Upper lobe of left lung (tissue), 6 donors: ENCODE data around the gene GALNT10. TPM values are rescaled to one million over a fixed set of nuclear protein-coding genes. Genes with fewer than 3 reads are reported as not detected.
A peak's percentile ranks its signal among the peaks of the same experiment; 100 is the strongest.

Source experiments
- ATAC-seq, 2 donors: fragments of 200-7000 bp; cut with Tn5 transposase; one replicate each; pipeline ENCODE4 v1.9.1; 2022; ENCODE audit warnings: mild to moderate bottlenecking in 2 of 2, moderate library complexity in 2 of 2; ENCODE audit not compliant: low FRiP score in 2 of 2
- DNase-seq, 2 donors: peaks; one replicate each; pipeline ENCODE4 v3.0.0-alpha.2; 2019 to 2020
- H3K27ac ChIP-seq, 4 donors: fragments of 200-600 bp; sonication (generic); one replicate each; pipeline ENCODE4 v1.5.1; 2016 to 2019
- H3K27me3 ChIP-seq, 4 donors: fragments of 200-600 bp; sonication (generic); one replicate each; pipeline ENCODE4 v1.5.1; 2017 to 2019
- H3K36me3 ChIP-seq, 4 donors: fragments of 200-600 bp; sonication (generic); one replicate each; pipeline ENCODE4 v1.5.1; 2016 to 2019
- H3K4me1 ChIP-seq, 4 donors: fragments of 200-600 bp; sonication (generic); one replicate each; pipeline ENCODE4 v1.5.1; 2018 to 2019
- H3K4me3 ChIP-seq, 4 donors: fragments of 200-600 bp; sonication (generic); one replicate each; pipeline ENCODE4 v1.5.1; 2017 to 2019; ENCODE audit warnings: mild to moderate bottlenecking in 2 of 4, moderate library complexity in 1 of 4
- H3K9me3 ChIP-seq, 4 donors: fragments of 200-600 bp; sonication (generic); one replicate each; pipeline ENCODE4 v1.5.1; 2018 to 2019
- CTCF ChIP-seq, 6 experiments: fragments of 450-650 bp in 4 of 6; fragments of 200-600 bp in 2 of 6; sonication (generic) in 2 of 6; IDR thresholded peaks; one replicate each; pipeline ENCODE4 v1.5.1; 2016 to 2019; ENCODE audit warnings: antibody characterized with exemption in 6 of 6
- EP300 ChIP-seq, 4 donors: sonication (generic); formaldehyde crosslinking; IDR thresholded peaks; one replicate each; pipeline ENCODE4 v1.5.1; 2017; ENCODE audit warnings: antibody characterized with exemption in 4 of 4, control low read depth in 2 of 4
- POLR2A ChIP-seq, 4 donors: fragments of 450-650 bp; IDR thresholded peaks; one replicate each; pipeline ENCODE4 v1.5.1; 2016 to 2017; ENCODE audit warnings: antibody characterized with exemption in 4 of 4, mild to moderate bottlenecking in 2 of 4
- POLR2AphosphoS5 ChIP-seq, 2 donors: sonication (generic); formaldehyde crosslinking; IDR thresholded peaks; one replicate each; pipeline ENCODE4 v1.5.1; 2017; ENCODE audit warnings: antibody characterized with exemption in 2 of 2
- WGBS, 2 donors: methylation state at CpG; one replicate each; pipeline ENCODE4 v1.1.5; 2017 to 2018; 5-methylcytosine and 5-hydroxymethylcytosine counted together
- total RNA-seq, 6 donors: library from RNA; depleted of rRNA in 4 of 6; stranded (reverse); fragments of >200 nt in 4 of 6; gene quantifications; one replicate each; pipeline versions ENCODE4 v1.1.0 to v1.2.1, GENCODE V29; 2016 to 2021
- donor health status: DM: no; HTN: no; CAD: no; lungs with moderate emphysema.
- donor health status: DM: no; HTN: yes; CAD: no; lungs with severe emphysema.

GALNT10 gene
- total RNA-seq, 6 donors from 2014 or later: 38.6 to 118 (median 66.4) TPM

GRCh38 chr5:154243736-154244135, 53.2 kb downstream of the GALNT10 start:
- Histone ChIP-seq H3K36me3 (no peaks in the 10 kb centered on the region), H3K27ac (no peak overlapping the region), H3K4me3 (no peak overlapping the region), H3K4me1 (no peaks in the 10 kb centered on the region), H3K9me3 (no peaks in the 10 kb centered on the region), H3K27me3 (no peaks in the 10 kb centered on the region)
- ATAC-seq (no peak), DNase-seq (no peak)
- WGBS, 2 donors: 80 to 91% methylated on average over 1 to 2 of the region's 2 CpGs
- TF ChIP-seq POLR2A (IDR thresholded peaks at IDR 0.05) (no peak), EP300 (IDR thresholded peaks at IDR 0.05) (no peak), POLR2AphosphoS5 (IDR thresholded peaks at IDR 0.05) (no peak), CTCF (IDR thresholded peaks at IDR 0.05) (no peak)

GRCh38 chr5:154244476-154244875, 53.9 kb downstream of the GALNT10 start:
- no peaks in the 10 kb centered on the region for H3K9me3 ChIP-seq
- H3K27ac ChIP-seq: no peak overlapping the region
- H3K4me1 ChIP-seq: no peaks in the 10 kb centered on the region
- no peaks in the 10 kb centered on the region for H3K27me3 ChIP-seq
- WGBS, 2 donors: 78 to 80% methylated on average over 3 of the region's 3 CpGs
- no peaks in the 10 kb centered on the region for H3K36me3 ChIP-seq
- no peak for TF ChIP-seq EP300 (IDR thresholded peaks at IDR 0.05)
- TF ChIP-seq POLR2A (IDR thresholded peaks at IDR 0.05): no peak
- TF ChIP-seq POLR2AphosphoS5 (IDR thresholded peaks at IDR 0.05): no peak
- no peak for TF ChIP-seq CTCF (IDR thresholded peaks at IDR 0.05)
- H3K4me3 ChIP-seq: no peak overlapping the region
- ATAC-seq: no peak
- no peak for DNase-seq

GRCh38 chr5:154248691-154249090, 58.2 kb downstream of the GALNT10 start:
- Histone ChIP-seq H3K27ac (no peak overlapping the region), H3K9me3 (no peaks in the 10 kb centered on the region), H3K4me3 (no peak overlapping the region), H3K36me3 (no peaks in the 10 kb centered on the region), H3K27me3 (no peaks in the 10 kb centered on the region), H3K4me1 (no peaks in the 10 kb centered on the region)
- TF ChIP-seq POLR2AphosphoS5 (IDR thresholded peaks at IDR 0.05): no peak
- TF ChIP-seq POLR2A (IDR thresholded peaks at IDR 0.05): no peak
- no peak for TF ChIP-seq EP300 (IDR thresholded peaks at IDR 0.05)
- TF ChIP-seq CTCF (IDR thresholded peaks at IDR 0.05): no peak
- WGBS, 2 donors: 73 to 100% methylated on average over 2 of the region's 2 CpGs
- ATAC-seq: no peak
- no peak for DNase-seq

GRCh38 chr5:154249826-154250225, 59.3 kb downstream of the GALNT10 start:
- H3K27me3 ChIP-seq: no peaks in the 10 kb centered on the region
- H3K9me3 ChIP-seq: no peaks in the 10 kb centered on the region
- 75 to 78% methylated on average over 3 of the region's 3 CpGs for WGBS, 2 donors
- no peaks in the 10 kb centered on the region for H3K4me1 ChIP-seq
- no peak overlapping the region for H3K4me3 ChIP-seq
- DNase-seq (no peak), ATAC-seq (peak in 1 of 2 donors; percentile 41)
- H3K27ac ChIP-seq: no peak overlapping the region
- H3K36me3 ChIP-seq: no peaks in the 10 kb centered on the region
- TF ChIP-seq POLR2AphosphoS5 (IDR thresholded peaks at IDR 0.05) (no peak), POLR2A (IDR thresholded peaks at IDR 0.05) (no peak), CTCF (IDR thresholded peaks at IDR 0.05) (no peak), EP300 (IDR thresholded peaks at IDR 0.05) (no peak)

- no peak for ATAC-seq
- no peak overlapping the region for H3K27ac ChIP-seq
Measured at GRCh38 chr5:154251529-154251928, 61.0 kb downstream of the GALNT10 start.

More at GRCh38 chr5:154251529-154251928, 61.0 kb downstream of the GALNT10 start:
- Histone ChIP-seq H3K36me3 (no peaks in the 10 kb centered on the region), H3K4me3 (no peak overlapping the region), H3K9me3 (no peaks in the 10 kb centered on the region), H3K4me1 (no peaks in the 10 kb centered on the region), H3K27me3 (no peaks in the 10 kb centered on the region)
- DNase-seq: no peak
- TF ChIP-seq EP300 (IDR thresholded peaks at IDR 0.05): no peak
- no peak for TF ChIP-seq CTCF (IDR thresholded peaks at IDR 0.05)
- TF ChIP-seq POLR2AphosphoS5 (IDR thresholded peaks at IDR 0.05): no peak
- TF ChIP-seq POLR2A (IDR thresholded peaks at IDR 0.05): no peak
